UCSD-AML1 (cell line): ENCODE data around the gene DPH3.
A peak's percentile ranks its signal among the peaks of the same experiment; 100 is the strongest.

ENCODE experiments used
- DNase-seq: peaks from one replicate; lab custom pipeline; 2025; ENCODE audit not compliant: unreplicated experiment; lab: John Stamatoyannopoulos, UW

The DPH3 gene

DNA sequence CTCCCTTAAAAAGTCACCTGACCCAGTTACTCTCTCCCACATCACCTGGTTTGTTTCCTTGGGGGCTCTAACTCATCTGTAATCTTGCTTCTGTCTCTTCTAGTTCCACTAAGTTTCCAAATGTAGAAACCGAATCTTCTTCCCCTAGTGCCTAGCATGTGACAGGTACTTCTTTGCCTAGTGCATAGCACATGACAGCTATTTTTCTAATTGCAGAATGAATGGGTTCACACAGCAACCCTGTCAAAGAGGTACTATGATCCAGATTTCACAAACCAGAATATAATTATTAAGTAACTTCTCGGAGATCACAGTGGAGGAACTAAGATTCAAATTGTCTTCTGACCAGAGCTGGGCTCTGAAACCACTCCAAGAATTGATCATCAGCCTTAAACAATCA lies 7.4 kb downstream of the DPH3 start:
- DNase-seq: no peak

DNA sequence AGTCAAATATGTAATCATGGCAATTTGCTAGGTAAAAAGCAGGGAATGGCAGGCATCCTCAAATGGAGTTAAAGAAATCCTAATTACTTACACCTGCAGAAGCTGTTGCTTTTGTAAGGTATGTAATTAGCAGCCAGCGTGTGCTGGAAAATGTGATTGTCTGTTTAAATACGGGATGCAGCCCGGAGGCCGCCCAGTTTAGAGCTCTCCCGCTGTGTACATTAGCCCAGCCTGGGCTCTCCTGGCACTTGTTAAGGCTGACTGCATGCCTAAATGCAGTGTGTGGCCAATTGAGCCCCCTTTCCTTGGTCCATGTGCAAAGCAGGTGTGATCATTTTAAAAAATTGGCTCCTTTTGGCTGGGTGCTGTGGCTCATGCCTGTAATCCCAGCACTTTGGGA lies 9.0 kb downstream of the DPH3 start:
- no peak for DNase-seq

DNA sequence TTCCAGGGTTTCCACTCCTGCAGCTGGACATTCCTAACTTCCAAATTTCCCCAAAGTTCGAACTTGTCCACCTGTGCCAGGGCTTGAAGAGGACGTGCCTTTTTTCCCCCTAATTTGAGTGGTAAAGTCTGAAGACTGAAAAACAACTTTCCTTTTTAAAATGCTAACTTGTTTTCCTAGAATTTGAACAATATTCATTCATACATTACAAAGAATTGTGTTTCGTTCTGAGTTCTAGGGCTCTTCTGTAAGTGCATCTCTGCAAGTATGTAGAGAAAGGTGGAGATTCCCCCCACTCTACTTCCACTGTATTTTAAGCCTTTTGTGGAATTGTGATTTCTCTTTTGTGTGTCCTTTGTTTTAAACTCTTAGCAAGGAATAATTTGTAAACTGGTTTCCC lies 9.4 kb downstream of the DPH3 start:
- no peak for DNase-seq

DNA sequence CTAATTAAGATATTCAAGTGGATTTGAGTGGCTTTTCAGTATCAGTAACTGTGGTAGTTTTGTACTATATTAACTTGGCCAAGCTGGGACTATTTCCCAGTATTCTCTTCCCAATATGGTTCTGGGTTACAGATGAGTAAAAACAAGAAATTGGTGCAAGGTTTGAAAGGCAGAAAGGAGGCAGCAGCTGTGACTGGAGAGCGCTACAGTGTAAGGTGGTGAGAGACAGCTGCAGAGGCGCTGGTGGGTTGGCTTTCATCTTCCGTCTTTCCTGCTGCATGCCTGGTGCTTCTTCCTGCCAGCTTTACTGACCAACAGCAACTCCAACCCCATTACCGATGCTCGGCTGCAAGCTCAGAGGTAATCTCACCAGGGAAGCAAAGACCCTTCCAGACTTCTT lies 9.8 kb downstream of the DPH3 start:
- DNase-seq: no peak

DNA sequence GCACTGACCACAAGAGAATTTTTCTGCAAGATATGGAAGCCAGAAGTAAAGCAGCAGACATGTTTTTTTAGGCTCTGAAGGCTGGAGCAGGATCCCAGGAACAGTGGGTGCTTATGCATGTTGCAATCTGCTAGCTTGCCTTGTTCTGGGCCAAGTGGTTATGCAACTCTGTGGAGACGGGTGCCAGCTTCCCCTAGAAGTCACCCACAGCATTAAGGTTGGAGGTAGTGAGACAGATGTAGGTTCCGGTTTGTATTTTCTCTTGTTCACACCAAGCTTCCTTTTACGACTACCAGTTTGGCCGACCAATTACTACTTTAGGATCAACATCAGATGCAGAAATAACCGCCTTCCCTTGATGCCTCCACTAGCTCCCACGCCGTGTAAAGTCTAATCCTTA lies 11.1 kb downstream of the DPH3 start:
- no peak for DNase-seq

DNA sequence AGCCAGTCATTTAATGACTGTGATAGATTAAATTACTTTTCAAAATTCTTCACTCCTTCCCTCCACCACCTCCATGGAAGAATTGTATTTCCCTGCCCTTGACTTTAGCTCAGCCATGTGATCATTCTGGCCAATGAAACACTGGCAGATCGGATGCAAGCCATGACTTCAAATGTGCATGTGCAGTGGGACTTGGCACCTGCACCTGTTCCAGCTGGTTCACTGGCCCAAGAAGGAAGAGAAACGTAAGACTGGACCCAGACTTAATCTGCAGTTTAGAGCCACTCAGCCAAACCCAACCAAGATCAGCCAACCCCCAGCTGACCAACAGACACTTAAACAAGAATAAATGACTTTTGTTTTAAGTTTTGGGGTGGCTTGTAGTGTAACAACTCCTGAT lies 11.8 kb downstream of the DPH3 start:
- DNase-seq: no peak

DNA sequence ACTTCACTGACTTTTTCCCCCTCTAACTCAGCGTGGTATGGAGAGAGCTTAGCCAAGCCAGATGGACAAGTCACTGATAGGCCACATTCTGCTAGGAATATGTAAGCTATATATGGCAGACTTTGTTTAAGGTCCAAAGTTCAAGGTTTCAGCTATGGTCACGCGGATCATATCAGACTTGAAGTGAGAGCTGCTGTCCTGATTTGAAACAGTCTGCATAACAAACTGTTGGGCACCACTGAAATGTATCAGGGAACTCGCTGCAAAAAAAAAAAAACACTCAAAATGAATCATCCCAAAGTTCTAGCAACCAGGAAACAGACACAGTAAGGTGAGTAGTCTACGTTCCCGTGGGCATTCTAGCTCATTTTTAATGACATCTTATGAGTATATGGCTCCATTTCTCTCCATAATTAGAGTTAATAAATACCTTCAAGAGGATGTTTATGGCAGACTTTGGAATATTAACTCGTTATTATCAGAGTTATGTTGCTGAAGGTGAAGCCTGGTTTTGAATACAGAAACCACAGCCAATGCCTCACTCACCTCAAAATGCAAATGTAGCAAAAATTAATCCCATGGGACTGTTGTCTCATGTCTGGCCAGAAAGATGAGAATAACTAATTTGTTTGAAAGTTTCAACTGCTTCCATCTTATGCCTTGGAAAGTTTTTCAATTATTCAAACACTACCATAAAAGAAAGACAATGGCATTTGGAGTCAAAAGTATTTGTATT lies 12.3 kb downstream of the DPH3 start:
- DNase-seq: no peak

DNA sequence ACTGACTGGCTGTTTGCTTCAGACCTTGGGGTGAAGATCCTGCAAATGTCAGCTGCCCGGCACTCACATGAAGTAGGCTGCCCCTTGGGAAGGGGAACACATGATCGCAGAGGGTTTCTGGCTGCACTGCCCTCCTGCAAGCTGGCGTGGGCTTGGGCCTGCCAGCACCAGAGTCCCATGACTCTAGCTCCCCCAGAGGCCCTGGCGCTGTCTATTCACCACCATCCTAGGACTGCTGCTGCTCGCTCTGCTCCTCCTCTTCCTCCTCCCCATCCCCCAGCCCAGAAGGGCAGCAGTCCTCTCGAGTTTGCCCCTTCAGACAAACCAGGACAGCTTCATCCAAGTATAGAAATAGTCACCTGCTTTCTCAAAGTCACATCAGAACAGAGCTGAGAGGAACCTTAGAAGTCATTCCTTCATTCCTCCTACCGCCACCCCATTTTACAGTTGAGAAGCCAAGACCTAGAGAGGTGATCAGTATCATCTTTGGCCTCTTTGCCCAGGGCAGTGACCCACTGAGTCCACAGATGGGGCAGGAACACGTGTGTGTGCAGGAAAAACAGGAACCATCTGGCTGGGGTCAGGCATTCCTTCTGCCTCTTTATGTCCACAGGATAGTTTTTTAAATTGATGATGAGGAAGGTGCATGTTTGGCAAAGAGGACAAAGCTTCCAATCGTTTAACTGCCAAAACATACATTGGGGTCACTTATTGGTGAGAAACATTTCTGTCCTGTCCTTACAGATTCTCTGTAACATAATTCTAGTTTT lies 13.2 kb downstream of the DPH3 start:
- DNase-seq: no peak

DNA sequence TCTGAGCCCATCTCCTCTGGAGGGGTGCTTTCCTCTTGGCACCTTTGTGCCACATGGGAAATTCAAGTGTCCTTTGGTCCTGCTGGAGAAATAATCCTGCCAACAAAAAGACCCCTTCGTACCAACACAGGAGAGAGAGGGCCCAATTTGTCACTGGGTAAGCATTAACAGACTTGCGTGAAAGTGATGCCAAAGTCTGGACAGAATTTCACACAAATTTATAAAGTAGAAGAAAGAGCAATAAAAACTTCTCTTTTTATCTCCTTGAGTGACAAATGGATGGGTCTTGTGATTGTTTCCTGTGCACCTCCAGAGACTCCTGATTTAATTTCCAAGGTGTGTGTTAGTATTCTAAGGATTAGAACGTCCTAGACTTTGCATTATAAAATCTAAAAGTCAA lies 14.9 kb downstream of the DPH3 start:
- no peak for DNase-seq

DNA sequence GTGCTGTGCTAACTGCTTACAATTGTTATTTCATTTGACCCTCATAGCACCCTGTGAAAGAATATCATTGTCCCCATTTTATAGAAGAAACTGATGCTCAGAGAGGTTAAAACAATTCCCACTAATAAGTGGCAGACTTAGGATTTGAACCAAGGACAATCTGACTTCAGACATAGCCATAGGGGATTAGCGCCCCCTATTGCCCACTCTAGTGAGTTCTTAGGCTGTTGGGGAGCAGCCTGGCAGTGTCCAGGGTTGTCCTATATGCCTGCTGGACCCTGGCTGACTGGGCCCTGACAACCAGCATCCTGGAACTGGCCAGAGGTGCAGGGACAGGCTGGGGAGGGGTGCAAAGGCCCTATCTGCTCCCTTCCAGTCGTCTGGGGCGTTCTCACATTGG lies 15.4 kb downstream of the DPH3 start:
- peak; percentile 20 for DNase-seq

DNA sequence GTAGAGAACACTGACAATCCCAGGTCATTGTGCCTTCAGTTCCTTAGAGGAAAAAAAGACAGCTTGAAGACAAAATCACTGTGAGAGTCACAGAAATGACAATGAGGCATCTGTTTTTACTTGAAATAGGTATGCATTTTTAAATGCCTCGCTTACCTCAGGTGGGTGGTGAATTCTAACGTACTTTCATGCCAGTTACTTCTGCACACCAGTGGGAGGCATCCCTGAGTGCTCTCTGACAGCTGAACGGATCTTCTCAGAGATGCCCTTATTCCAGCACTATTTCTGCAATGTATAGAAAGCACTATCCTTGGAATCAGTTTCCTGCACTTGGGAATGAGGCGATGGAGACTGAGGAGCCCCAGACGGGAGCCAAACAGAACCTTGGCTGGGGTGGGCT lies 16.2 kb downstream of the DPH3 start:
- no peak for DNase-seq

DNA sequence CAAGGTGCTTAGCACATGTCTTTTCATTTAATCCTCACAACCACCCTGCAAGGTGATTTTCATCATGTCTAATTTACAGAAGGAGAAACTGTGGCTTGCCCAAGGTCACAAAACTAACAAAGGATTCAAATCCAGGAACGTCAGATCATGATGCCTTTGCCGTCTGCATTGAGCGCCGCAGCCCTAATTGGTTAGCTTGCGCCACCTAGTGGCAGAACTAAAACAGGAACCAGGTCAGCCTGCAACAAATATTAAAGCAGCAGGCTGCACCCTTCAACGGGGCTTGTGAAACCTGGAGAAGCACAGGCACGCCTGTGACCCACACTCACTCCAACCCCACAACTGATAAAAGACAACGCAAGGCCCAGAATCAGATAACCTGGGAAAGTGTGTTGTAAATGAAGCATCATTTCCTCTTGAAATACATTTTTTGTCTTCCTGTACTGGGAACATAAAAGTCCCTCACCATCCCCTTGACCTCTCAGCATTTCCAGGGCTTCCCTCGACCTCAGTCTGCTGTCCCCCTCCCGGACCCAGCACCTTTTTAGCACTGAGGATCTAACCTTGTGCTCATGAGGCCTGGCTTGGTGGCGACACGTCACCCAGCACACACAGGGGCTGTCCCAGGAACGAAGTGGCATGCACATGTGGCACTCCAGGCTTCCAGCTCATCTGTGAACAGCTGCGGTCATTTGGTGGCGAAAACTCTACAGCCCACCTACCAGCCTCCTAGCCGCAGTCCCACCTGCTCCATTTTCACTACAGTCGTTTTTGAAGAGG lies 17.3 kb downstream of the DPH3 start:
- DNase-seq: peak; percentile 70

DNA sequence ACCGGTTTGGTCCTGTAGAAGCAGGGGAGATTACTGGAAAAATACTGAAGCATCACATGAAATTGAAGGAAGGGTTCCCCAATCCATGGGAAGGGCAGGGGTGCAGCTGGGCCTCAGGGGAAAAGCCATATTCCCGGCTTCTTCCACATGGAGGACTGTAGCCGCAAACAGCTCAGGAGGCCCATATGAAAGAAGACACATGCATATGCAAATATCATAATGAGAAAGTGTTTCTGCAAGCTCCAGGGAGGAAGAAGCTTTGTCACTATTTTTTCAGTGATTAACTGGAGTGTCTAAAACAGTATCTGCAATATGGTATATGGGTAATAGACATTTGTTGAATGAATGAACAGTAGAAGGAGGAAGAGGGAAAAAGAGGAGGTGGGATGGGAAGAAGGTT lies 19.1 kb downstream of the DPH3 start:
- DNase-seq: no peak

DNA sequence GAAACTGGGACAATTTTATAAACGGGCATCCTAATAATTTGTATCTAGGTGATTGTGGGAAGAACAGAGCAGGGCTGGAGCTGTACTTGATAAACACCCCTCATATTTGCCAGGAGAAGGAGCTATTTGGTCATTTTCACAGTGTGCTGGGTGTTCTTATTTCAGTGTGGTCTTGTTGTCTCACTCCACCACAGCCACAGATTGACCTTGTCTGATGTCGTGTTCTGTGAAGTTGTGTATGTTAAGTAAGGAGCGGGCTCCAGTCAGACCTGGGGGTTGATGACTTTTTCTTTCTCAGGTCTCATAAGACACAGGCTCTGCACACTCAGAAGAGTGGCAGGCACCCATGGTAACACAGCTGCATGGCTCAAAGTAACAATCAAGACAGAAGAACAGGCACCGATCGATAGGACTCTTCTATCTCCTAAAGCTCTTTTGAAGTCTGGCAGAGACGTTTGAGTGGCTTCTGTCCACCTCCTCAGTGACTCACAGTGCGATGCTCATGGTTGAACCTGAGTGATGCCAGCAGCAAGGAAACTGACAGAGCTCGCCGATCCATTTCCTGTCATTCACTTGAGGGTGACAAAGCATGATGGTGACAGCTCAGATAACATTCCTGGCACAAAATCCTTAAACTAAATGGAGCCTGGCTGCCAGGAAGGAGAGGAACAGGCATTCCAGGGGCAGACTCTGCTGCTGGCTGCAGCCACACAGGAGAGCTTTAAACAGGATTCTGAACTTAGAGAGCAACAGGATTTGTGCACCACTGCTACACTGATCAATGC lies 20.8 kb downstream of the DPH3 start:
- no peak for DNase-seq

DNA sequence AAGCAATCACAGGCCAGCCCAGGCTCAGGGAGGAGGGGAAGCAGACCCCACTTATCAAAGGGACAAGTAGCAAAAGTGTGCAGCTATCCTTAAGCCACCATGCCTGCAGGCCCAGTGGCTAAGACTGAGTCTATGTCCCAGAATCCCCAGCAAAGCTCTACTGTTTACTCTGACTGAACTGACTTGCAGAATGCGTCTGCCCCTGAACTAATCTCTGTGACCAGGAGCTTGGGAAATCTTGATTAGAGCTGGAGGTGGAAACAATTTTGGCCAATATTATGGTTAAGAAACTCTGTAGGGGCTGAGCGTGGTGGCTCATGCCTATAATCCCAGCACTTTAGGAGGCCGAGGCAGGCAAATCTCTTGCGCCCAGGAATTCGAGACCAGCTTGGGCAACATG lies 22.6 kb downstream of the DPH3 start:
- no peak for DNase-seq

DNA sequence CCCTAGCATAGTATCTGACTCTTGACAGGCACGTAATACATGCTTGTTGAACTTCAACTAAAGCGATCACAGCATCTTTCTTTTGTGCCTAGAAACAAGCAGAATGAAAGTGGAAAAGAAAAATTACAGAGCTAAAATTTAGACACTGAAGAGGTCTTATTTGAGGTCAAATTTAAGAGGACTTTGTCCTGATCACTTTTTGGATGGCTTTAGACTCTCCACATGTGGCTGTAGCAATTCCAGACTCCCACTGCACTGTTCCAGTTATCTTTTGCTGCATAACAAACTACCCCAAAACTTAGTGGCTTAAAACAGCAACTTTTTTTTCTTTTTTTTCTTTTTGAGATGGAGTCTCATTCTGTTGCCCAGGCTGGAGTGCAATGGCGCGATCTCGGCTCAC lies 23.5 kb downstream of the DPH3 start:
- no peak for DNase-seq

DNA sequence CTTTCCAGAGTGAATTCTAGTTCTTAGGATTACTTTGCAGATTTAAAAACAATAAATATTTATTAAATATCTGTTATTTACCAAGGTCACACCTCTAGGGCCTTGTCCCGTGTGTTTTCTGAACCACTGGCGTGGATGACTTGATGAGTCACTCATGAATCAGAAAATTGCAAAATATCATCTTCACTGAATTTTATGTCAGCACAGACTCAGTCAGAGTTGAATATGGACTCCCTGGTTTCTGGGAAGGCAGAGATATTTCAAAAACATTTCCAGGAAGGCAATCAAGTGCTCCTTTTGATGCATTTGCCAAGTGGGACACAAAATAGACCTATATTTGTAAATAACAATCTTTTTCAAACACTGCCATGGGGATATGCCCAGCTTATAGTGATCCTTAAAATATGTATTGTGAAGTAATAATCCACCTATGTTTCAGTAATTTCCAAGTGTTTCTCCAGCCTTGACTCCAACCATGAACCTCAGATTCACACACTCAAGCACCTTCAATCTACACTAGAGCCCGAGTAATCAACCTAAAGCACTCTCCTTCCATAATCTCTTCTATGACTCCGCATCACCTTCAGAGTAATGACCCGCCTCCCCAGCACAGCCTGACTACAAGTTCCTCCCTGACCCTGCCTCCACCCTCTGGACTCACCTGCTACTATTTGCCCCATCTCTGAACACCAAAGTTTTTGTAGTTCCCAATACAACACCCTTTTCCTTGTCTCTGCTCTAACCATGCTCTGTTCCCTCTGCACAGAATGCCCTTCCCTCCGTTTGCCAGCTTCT lies 24.3 kb downstream of the DPH3 start:
- no peak for DNase-seq

DNA sequence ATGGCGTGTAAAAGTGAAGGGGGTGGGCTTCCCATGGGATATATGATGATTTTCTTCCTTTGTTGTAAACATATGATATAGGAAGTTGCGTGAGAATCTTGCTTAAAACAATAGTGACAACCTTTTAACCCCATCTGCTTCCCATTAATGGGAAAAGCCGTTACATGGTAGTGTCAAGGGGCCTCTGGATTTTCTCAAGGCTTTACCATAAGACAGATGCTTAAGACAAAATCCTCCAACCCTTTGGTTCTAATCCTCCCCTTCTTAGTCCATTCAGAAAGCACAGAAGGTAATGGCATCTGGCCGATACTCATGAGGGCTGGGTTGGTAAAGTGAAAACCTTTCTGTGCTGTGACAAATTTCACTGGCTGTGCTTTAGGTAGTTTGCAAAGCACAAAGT lies 25.0 kb downstream of the DPH3 start:
- DNase-seq: no peak

DNA sequence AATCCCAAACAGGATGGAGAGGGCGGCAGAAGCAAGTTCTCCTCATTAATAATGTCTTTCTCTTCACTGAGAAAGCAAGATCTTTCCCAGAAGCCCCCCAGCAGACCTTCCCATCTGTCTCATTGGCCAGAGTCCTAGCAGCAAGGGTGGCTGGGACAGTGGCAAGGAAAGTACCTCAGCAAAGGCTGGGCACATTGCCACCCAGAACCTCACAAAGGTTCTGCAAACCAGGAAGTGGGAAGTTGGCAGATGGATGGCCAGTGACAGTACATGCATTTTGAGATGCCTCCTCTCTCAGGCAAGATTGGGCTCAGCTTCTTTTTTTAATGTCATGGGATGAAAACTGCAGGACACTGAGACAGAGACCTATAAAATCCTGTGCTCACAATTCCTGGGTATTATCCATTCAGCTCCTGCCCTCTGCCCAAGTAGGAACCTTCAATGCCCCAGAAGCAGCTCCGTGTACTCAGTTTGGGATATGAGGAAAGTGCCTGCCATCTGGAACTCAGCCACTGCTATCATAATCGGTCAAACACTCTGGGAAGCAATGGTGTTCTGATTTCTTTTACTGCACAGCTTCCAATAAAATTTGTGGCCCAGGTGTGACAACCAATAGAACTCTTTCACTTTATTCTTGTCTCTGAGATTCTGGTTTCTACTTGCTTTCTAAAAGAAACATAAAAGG lies 25.5 kb downstream of the DPH3 start:
- no peak for DNase-seq

DNA sequence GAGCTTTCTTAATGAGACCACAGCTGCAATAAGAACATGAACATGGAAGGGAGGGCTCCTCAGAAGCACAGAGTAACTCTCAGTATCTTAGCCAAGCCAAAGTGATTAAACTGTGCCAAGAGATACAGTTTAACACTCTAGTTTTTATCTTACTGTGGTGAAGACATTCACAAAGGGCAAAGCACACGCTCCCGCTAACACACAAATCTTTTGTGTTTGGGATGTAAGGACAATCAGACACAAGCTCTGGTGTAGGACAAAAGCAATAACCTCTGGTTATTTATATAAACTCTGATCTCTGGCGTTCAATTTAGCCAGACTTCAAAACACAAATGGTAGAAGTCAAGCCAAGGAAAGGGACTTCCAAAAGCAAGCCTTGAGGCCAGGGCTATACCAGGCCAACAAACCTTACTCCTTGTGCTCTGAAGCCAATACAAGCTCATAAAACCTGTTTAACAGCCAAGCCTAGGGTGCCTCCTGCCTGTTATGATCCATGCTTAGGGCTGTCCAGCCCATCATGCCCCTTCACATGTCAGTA lies 27.8 kb downstream of the DPH3 start:
- DNase-seq: no peak
